ENCODE data around the gene GPC6. TPM values are rescaled to one million over a fixed set of nuclear protein-coding genes. Genes with fewer than 3 reads are reported as not detected.

GPC6 gene
- polyA plus RNA-seq, 1 donor from 2014 or later = 9.0 TPM

GRCh38 chr13:93256998-93257397 is 30.4 kb downstream of the GPC6 start:
- Histone ChIP-seq H3K9ac (ENCODE audit: low read length) (no peak overlapping the region), H3K9me2 (ENCODE audit: insufficient read depth, low read length) (no peaks in the 10 kb centered on the region), H3K4me3 (ENCODE audit: low read length) (no peak overlapping the region), H3K79me2 (replicated peaks; ENCODE audit: insufficient read depth, low read length) (peaks cover 14% of the 10 kb centered on the region), H4K20me1 (ENCODE audit: insufficient read depth) (no peaks in the 10 kb centered on the region), H3K27ac (ENCODE audit: low read length) (no peak overlapping the region), H3K36me3 (ENCODE audit: insufficient read depth, low read length) (no peaks in the 10 kb centered on the region), H3K4me2 (ENCODE audit: low read length) (no peak overlapping the region), H2AFZ (ENCODE audit: low read depth, low read length) (no peak overlapping the region), H3K27me3 (ENCODE audit: insufficient read depth, low read depth, low read length) (no peaks in the 10 kb centered on the region), H3K9me3 (ENCODE audit: low read length) (no peaks in the 10 kb centered on the region), H3F3A (ENCODE audit: insufficient read depth, low read length, poor library complexity, severe bottlenecking) (no peaks in the 10 kb centered on the region)
- TF ChIP-seq EZH2 (IDR thresholded peaks at IDR 0.05; ENCODE audit: borderline replicate concordance, insufficient read depth, low read length, poor library complexity, severe bottlenecking) (no peak), POLR2AphosphoS5 (IDR thresholded peaks at IDR 0.05) (no peak), REST (IDR thresholded peaks at IDR 0.05; ENCODE audit: borderline replicate concordance) (no peak), MXI1 (conservative IDR thresholded peaks at IDR 0.05; ENCODE audit: poor library complexity, severe bottlenecking) (no peak)

- Histone ChIP-seq H3K9me3 (ENCODE audit: low read length) (no peaks in the 10 kb centered on the region), H2AFZ (ENCODE audit: low read depth, low read length) (no peak overlapping the region), H4K20me1 (ENCODE audit: insufficient read depth) (no peaks in the 10 kb centered on the region), H3K27me3 (ENCODE audit: insufficient read depth, low read depth, low read length) (no peaks in the 10 kb centered on the region), H3K36me3 (ENCODE audit: insufficient read depth, low read length) (no peaks in the 10 kb centered on the region), H3K27ac (ENCODE audit: low read length) (no peak overlapping the region), H3K9ac (ENCODE audit: low read length) (no peak overlapping the region), H3K9me2 (ENCODE audit: insufficient read depth, low read length) (no peaks in the 10 kb centered on the region), H3K4me2 (ENCODE audit: low read length) (no peak overlapping the region), H3K4me3 (ENCODE audit: low read length) (no peak overlapping the region), H3K79me2 (replicated peaks; ENCODE audit: insufficient read depth, low read length) (peaks cover 10% of the 10 kb centered on the region), H3F3A (ENCODE audit: insufficient read depth, low read length, poor library complexity, severe bottlenecking) (no peaks in the 10 kb centered on the region)
- TF ChIP-seq MXI1 (conservative IDR thresholded peaks at IDR 0.05; ENCODE audit: poor library complexity, severe bottlenecking) = no peak
- TF ChIP-seq TAF1 (IDR thresholded peaks at IDR 0.05; ENCODE audit: low read depth) = no peak
- TF ChIP-seq SMC3 (conservative IDR thresholded peaks at IDR 0.05; ENCODE audit: poor library complexity) = no peak
- no peak for TF ChIP-seq EP300 (conservative IDR thresholded peaks at IDR 0.05; ENCODE audit: poor library complexity, severe bottlenecking)
- no peak for TF ChIP-seq EZH2 (IDR thresholded peaks at IDR 0.05; ENCODE audit: borderline replicate concordance, insufficient read depth, low read length, poor library complexity, severe bottlenecking)
- TF ChIP-seq REST (IDR thresholded peaks at IDR 0.05; ENCODE audit: borderline replicate concordance) = no peak
- no peak for TF ChIP-seq RAD21 (conservative IDR thresholded peaks at IDR 0.05)
- TF ChIP-seq CTCF (IDR thresholded peaks at IDR 0.05; ENCODE audit: poor library complexity, severe bottlenecking) = no peak
- TF ChIP-seq POLR2AphosphoS5 (IDR thresholded peaks at IDR 0.05) = no peak
Measured at GRCh38 chr13:93259527-93260080, 33.0 kb downstream of the GPC6 start.

All from neural cell (in vitro differentiated cells).